NCI-H2171 treated with DMSO at 0.1 percent for 48 hours (cell line): ENCODE measurements around the gene MAOA.

Source experiments
- DNase-seq: peaks from one replicate; lab custom pipeline; 2025; lab: John Stamatoyannopoulos, UW

The MAOA gene

DNA sequence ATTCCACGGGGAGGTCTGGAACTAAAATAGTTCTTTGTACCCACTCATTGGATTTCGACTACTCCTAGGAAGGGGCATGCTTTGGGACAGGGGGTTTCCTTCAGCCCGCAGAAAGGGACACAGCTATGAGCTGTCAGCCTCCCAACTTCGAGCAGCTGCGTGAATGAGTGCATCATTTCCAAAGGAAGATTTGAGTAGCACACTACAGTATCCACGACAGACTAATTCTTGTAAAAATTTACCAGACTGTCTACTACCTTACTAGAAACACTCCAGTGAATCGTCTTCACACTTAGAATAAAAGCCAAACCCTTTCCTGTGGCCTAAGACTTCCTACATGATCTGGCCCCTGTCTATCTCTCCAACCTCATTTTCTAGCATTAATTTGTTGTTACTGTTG lies 101.9 kb downstream of the MAOA start:
- DNase-seq, result no peak

DNA sequence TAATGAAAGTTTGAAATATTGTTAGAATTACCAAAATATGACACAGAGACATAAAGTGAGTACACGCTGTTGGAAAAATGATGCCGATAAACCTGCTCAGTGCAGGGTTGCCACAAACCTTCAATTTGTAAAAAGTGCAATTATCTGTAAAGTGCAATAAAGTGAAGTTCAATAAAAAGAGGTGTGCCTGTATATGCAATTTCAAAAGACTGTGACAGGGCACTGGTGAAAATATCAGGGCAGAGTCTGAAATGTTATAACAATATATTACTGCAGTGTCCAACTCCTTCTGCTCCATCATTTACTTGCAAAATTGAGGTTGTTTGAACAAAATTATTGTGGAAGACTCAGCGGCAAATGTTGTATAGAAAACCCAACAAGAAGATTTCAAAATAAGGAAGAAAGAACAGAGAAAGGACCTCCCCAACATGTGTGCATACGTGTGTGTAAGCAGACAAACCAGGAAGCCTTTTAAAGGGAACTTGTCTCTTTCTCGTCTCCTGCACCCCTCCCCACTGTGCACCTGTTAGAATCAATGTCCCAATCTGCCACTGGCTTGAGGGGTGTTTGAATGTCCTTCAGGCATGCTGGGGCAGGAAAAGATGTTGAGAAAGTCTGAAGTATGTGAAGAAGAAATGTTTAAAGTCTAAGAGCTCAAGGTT lies 130.0 kb downstream of the MAOA start:
- DNase-seq, result no peak
